GM18505 (cell line): Measurements from ENCODE around the gene DLGAP1.
"Not testable (repeated sequence)": the region's sequence is repeated elsewhere in the genome, so short reads cannot be mapped to it uniquely, and the experiment has no call there.

Experiments
- ATAC-seq: cut with Tn5 transposase; IDR thresholded peaks from one replicate; pipeline ENCODE4 v1.9.1; 2021; ENCODE audit not compliant: unreplicated experiment
- POLR2A ChIP-seq: IDR thresholded peaks from 4 replicates; pipeline ENCODE4 v1.6.1; 2011; ENCODE audit warnings: borderline replicate concordance; ENCODE audit not compliant: insufficient read depth, insufficient read length; ENCODE audit errors: extremely low read depth

DLGAP1 gene

DNA sequence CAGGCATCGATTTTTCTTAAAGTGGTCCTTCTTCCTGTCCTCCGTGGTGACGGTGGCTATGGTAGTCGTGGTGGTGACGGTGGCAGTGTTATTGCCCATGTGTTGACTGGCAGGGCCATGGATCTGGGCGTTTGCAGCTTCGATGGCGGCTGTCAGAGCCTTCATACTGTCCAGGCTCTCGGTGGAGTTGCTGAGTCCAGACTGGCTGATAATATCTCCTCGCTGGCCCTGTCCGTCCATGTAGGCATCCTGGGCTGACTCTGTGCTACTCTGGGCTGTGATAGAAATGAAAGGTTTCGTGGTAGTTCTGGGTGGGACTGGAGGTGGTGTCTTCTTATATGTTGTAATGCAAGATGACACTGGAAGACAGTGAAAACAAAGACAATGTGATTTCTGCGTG, 873.2 kb downstream of the DLGAP1 start:
- ATAC-seq, result no peak

DNA sequence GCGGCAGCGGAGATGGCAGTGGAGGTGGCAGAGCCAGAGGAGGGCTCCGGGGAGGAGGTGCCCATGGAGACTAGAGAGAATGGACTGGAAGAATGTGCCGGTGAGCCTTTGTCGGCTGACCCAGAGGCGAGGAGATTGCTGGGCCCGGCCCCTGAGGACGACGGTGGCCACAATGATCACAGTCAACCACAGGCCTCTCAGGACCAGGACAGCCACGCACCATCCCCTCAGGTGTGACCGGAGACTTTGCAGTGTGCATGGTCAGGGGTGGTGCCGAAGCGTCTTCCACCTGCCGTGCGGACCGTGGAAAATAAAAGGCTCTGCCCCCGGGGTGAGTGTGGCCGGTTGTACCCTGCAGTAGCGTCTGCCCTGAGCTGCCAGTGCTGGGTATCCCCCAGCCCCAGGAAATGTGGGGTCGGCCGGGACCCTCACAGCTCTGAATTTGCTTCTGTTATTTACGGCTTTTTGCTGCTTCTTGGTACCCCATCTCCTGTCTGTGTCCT, 874.5 kb downstream of the DLGAP1 start:
- ATAC-seq, result not testable (repeated sequence)

More for the DNA sequence above, 873.2 kb downstream of the DLGAP1 start:
- no peak for TF ChIP-seq POLR2A

DNA sequence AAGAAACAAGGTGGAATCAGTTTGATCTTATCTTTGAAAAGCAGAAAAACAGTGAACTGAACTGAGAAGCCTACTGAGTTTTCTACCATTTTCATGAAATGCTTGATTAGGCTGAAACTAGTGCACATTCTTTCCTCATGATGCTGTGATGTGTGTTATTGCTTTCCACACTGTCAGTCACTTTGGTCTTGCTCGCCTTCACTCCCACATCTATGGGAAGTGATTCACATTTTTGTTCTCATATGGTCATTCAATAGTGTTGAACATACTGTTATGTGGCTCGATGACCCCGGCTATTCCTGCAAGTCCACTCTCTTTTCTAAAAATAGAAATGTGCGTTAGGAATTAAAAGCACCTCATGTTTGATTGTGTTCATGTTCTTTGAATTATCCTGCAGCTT, 875.4 kb downstream of the DLGAP1 start:
- no peak for ATAC-seq

DNA sequence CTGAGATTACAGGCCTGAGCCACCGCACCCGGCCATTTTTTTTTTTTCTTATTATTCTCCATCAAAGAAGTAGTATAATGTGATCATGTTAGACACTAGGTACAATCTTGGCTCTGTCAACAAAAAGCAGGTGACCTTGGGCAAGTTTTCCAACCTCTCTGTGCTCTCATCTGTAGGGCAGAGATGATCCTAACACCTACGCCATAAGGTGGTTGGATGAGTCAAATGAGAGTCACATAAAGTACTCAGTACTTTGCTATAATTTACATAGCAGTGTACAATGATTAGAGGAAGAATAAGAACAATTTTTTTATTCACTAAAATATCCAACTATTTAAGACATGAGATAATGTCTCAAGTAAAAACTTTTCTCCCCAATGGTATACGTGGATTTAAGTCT, 876.5 kb downstream of the DLGAP1 start:
- TF ChIP-seq POLR2A, result no peak
- no peak for ATAC-seq

More for the DNA sequence above, 875.4 kb downstream of the DLGAP1 start:
- TF ChIP-seq POLR2A, result no peak

DNA sequence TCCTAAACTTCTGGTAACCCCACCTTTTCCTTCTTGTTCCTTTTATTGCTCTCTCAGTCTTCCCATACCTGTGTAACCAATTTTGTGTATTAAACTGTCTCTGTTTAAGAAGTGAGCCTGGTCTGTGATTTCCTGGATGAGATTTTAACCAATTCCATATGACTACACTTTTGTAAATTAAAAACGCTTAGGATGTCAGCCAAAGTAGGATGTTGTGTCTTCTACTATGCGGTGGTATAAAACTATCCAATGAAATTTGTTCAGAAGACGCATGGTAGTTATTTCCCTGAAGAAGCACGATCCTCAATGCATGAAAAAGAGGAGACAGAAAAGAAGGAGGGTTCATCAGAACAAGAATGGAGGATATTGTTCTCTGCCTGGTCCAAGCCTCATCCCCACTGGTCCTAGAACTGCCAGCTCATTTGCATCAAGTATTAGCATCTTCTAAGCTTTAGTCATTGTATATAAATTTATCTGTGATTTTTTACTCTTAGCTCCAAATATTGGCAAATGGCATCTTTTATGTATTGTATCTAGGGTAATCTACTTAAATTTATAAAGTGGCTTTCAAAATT, 877.7 kb downstream of the DLGAP1 start:
- no peak for TF ChIP-seq POLR2A
- ATAC-seq, result no peak

DNA sequence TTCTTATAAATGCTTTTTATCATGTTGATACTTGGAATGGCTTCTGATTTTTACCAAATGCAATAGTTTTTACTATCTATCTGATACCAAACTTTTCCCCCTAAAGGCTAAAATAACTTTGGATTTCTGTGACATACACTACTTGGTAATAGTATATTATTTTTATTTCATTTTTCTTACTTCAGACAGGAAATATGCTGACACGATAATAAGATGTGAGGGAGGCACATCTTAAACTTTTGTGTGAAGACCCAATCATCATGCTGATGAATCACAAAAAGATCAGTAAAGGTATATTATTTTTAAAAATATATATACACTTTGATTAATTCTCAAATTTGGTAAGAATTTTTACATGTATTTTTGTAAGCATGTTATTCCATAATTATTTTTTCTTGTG, 882.3 kb downstream of the DLGAP1 start:
- ATAC-seq, result no peak
- TF ChIP-seq POLR2A, result no peak

DNA sequence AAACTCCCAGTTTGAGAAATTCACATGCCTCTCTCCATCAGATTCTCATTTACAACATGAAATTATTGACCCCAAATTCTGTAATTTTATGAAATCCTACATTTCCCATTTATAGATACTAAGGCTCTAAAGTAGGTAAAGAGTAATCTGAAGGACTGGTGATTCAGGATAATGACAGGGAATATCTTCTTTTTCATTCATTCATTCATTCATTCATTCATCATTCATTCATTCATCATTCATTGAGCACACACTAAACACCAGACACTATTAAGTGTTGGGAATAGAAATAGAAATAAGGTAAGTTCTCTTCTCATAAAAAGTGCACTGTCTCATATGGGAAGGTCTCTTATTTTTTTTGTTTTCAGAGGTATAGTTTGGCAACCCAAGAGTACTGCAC, 888.3 kb downstream of the DLGAP1 start:
- ATAC-seq, result no peak
- no peak for TF ChIP-seq POLR2A

DNA sequence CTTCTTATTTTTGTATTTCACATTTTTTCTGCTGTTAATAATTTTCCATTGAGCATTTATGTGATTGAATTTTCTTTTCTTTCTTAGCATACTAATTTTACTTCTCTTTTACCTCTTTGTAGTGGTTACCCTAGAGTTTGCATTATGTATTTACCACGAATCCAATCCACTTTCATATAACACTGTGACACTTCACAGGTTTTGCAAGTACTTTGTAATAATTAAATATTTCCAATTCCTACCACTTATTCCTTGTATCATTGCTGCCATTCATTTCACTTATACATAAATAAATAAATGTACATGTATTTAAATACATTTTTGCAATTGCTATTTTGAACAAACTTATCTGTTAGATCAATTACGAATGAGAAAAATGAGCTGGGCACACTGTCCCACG, 894.4 kb downstream of the DLGAP1 start:
- TF ChIP-seq POLR2A, result no peak
- ATAC-seq, result no peak

DNA sequence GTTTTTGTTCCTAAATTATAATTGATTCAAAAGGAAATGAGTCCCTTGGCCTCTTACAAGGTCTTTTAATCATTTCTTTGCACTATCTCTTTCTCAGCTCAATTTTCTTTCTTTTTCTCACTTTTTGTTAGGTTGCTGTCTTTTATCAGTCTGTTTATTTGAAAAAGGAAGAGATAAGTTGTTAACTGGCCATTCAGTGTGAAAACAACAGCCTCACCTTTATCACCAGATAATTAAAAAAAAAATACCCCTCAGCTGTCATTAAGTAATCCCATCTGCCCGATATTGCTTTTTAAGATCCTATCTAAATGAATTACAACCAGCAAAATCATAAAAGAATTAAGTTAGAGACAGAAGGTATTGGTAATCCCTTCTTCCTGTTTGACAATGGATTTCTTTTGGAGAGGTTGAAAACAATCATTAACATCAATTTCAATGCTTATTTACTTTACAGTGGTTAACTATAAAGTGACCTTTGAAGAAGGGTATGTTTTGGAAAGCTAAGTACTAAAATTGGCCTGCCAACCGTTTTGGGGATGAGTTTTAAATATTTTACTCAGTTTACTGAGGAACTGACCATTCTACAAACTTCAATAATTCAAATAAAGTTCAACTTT, 900.2 kb downstream of the DLGAP1 start:
- ATAC-seq, result no peak
- TF ChIP-seq POLR2A, result no peak

DNA sequence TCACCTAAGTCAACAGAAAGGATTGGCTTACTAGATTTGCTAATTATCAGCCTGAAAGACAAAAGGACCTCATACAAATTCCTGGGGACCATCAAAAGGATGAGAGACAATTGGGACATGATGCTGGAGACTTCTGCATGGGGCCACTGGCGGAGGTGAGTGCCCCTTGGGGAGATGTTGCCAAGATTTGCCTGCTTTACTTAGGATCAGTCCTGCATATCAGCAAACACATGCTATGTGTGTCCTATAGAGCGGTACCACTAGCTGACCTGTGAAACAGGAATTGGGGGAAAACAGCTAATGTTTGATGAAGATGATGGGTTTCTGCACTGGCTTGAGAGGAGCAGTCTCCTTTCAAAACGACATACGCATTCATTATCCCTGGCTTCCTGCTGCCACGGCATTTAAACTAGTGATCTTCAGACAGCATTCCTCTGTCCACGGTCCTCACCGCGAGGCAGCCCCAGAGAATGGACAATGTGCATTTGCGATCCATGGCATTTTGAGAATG, 901.0 kb downstream of the DLGAP1 start:
- TF ChIP-seq POLR2A, result no peak
- no peak for ATAC-seq

DNA sequence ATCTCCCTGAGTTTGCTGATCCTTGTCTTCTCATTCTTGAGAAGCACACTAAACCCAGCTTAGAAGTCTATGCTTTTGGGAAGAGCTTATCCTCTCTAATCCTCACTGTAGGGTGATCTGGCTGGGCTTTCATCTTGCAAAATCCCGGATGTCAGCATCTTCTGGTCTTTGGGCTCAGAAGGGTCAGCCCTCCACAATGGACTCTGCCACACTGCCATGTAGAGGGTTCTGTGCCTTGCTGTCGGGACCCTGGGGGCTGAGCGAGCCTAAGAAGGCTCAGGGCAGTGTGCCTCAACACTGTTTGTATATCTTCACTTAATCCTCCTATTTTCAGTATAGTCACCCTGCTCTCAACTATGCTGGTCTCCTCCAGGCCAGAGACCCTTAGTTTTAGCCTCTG, 902.8 kb downstream of the DLGAP1 start:
- TF ChIP-seq POLR2A, result no peak
- ATAC-seq, result no peak

DNA sequence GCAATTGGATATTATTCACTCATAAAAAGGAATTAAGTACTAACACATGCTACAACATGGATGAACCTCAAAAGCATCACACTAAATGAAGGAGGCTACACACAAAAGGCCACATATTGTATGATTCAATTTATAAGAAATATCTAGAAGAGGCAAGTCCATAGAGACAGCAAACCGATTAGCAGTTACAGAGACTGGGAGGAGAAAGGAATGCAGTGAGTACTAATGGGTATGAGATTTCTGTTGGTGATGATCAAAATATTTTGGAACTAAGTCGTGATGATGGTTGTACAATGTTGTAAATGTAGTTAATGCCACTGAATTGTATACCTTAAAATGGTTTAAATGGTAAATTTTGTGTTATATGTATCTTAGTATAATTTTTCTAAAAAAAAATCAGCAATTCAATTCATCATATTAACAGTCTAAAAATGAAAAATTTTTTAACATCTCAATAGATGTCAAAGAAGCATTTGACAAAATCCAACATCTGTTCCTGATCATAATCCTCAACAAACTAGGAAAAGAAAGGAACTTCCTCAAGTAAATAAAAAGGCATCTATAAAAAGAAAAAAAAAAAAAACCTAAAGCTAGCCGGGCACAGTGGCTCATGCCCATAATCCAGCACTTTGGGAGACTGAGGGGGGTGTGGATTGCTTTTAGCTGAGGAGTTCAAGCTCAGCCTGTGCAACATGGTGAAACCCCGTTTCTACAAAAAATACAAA, 907.1 kb downstream of the DLGAP1 start:
- no peak for ATAC-seq
- no peak for TF ChIP-seq POLR2A

DNA sequence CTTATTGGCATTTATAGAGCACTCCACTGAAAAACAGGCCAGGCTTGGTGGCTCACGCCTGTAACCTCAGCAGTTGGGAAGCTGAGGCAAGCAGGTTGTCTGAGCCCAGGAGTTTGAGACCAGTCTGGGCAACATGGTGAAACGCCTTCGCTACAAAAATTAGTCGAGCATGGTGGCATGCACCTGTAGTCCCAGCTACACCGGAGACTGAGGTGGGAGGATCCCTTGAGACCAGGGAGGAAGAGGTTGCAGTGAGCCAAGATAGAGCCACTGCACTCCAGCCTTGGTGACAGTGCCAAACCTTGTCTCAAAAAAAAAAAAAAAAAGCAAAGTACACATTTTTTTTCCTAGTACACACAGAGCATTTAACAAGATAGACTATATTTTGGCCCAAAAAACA, 909.0 kb downstream of the DLGAP1 start:
- ATAC-seq, result no peak
- TF ChIP-seq POLR2A, result no peak

DNA sequence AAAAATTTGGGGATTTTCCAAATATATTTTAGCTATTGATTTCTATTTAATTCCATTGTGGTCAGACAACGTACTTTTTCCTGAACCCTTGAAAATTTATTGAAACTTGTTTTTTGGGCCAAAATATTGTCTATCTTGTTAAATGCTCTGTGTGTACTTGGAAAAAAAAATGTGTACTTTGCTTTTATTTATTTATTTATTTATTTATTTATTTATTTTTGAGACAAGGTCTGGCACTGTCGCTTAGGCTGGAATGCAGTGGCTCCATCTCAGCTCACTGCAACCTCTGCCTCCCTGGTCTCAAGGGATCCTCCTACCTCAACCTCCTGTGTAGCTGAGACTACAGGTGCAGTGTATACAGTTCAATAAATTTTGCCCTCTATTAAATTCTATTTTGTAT, 910.6 kb downstream of the DLGAP1 start:
- no peak for ATAC-seq
- no peak for TF ChIP-seq POLR2A
